ENCODE measurements around the gene TKTL1. TPM values are rescaled to one million over a fixed set of nuclear protein-coding genes. Genes with fewer than 3 reads are reported as not detected.
A peak's percentile ranks its signal among the peaks of the same experiment; 100 is the strongest.

TKTL1 gene
- total and polyA plus RNA-seq, 2 experiments from 2014 or later = not detected

GRCh38 chrX:154376774-154377173, 81.2 kb downstream of the TKTL1 start (continued):
- TF ChIP-seq, protein P1, sequence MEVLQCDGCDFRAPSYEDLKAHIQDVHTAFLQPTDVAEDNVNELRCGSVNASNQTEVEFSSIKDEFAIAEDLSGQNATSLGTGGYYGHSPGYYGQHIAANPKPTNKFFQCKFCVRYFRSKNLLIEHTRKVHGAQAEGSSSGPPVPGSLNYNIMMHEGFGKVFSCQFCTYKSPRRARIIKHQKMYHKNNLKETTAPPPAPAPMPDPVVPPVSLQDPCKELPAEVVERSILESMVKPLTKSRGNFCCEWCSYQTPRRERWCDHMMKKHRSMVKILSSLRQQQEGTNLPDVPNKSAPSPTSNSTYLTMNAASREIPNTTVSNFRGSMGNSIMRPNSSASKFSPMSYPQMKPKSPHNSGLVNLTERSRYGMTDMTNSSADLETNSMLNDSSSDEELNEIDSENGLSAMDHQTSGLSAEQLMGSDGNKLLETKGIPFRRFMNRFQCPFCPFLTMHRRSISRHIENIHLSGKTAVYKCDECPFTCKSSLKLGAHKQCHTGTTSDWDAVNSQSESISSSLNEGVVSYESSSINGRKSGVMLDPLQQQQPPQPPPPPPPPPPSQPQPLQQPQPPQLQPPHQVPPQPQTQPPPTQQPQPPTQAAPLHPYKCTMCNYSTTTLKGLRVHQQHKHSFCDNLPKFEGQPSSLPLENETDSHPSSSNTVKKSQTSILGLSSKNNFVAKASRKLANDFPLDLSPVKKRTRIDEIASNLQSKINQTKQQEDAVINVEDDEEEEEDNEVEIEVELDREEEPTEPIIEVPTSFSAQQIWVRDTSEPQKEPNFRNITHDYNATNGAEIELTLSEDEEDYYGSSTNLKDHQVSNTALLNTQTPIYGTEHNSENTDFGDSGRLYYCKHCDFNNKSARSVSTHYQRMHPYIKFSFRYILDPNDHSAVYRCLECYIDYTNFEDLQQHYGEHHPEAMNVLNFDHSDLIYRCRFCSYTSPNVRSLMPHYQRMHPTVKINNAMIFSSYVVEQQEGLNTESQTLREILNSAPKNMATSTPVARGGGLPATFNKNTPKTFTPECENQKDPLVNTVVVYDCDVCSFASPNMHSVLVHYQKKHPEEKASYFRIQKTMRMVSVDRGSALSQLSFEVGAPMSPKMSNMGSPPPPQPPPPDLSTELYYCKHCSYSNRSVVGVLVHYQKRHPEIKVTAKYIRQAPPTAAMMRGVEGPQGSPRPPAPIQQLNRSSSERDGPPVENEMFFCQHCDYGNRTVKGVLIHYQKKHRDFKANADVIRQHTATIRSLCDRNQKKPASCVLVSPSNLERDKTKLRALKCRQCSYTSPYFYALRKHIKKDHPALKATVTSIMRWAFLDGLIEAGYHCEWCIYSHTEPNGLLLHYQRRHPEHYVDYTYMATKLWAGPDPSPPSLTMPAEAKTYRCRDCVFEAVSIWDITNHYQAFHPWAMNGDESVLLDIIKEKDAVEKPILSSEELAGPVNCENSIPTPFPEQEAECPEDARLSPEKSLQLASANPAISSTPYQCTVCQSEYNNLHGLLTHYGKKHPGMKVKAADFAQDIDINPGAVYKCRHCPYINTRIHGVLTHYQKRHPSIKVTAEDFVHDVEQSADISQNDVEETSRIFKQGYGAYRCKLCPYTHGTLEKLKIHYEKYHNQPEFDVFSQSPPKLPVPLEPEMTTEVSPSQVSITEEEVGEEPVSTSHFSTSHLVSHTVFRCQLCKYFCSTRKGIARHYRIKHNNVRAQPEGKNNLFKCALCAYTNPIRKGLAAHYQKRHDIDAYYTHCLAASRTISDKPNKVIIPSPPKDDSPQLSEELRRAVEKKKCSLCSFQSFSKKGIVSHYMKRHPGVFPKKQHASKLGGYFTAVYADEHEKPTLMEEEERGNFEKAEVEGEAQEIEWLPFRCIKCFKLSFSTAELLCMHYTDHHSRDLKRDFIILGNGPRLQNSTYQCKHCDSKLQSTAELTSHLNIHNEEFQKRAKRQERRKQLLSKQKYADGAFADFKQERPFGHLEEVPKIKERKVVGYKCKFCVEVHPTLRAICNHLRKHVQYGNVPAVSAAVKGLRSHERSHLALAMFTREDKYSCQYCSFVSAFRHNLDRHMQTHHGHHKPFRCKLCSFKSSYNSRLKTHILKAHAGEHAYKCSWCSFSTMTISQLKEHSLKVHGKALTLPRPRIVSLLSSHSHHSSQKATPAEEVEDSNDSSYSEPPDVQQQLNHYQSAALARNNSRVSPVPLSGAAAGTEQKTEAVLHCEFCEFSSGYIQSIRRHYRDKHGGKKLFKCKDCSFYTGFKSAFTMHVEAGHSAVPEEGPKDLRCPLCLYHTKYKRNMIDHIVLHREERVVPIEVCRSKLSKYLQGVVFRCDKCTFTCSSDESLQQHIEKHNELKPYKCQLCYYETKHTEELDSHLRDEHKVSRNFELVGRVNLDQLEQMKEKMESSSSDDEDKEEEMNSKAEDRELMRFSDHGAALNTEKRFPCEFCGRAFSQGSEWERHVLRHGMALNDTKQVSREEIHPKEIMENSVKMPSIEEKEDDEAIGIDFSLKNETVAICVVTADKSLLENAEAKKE (CRISPR knock-in tag; IDR thresholded peaks at IDR 0.05) = no peak
- TF ChIP-seq STAT1 (IDR thresholded peaks at IDR 0.05; ENCODE audit: unreplicated experiment) (no peak), JUNB (IDR thresholded peaks at IDR 0.05; ENCODE audit: unreplicated experiment) (no peak)

DNA sequence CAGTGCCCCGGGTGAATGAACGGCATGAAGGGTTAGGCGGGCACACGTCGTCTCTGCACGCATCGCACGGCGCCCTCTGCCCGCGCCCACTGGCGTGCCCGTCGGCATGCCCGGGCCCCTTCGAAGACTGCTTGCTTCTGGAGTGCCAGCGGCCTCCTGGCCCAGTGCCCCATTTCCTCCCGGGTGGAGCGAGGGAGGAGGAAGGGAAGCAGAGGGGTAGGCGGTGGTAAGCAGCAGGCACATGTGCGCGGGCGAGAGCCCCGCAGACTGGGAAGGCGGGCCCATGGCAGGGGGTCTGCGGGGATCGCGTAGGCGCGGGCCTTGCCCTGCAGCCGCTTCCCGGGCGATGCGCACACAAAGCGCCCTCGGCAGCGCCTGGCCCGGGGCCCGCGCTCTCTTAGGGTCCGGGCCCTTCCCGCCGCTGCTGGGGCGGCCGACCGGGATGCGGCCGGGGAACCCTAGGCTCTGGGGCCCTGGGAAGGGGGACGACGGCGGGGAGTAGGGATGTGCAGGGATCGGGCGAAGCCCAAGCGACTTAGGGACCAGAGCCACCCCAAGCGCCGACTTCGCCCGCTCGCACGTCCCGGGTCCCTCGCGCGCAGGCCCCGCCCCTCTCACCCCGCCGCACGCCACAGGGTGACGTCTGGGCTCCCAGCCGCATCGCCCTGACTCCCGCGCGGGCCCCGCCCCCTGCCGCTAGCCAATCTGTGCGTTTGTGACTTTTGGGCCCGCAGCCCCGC, 82.6 kb downstream of the TKTL1 start:
- H3K4me3 Mint-ChIP-seq = peak overlapping the region; percentile 63
- H3K27ac Mint-ChIP-seq = no peak overlapping the region
- no peak overlapping the region for H3K27ac ChIP-seq (ENCODE audit: low read depth)
- TF ChIP-seq JUNB (IDR thresholded peaks at IDR 0.05; ENCODE audit: unreplicated experiment) (no peak), ZNF114 (CRISPR knock-in tag; IDR thresholded peaks at IDR 0.05) (no peak), CREB1 (CRISPR knock-in tag; IDR thresholded peaks at IDR 0.05; ENCODE audit: low read depth) (0 out of 2 replicates have a peak, but pooled peaks have one; percentile 22), POLR2AphosphoS5 (IDR thresholded peaks at IDR 0.05; ENCODE audit: low read depth) (peak; percentile 57; the same call in 1 of the 2 replicates)
- TF ChIP-seq, protein P2, sequence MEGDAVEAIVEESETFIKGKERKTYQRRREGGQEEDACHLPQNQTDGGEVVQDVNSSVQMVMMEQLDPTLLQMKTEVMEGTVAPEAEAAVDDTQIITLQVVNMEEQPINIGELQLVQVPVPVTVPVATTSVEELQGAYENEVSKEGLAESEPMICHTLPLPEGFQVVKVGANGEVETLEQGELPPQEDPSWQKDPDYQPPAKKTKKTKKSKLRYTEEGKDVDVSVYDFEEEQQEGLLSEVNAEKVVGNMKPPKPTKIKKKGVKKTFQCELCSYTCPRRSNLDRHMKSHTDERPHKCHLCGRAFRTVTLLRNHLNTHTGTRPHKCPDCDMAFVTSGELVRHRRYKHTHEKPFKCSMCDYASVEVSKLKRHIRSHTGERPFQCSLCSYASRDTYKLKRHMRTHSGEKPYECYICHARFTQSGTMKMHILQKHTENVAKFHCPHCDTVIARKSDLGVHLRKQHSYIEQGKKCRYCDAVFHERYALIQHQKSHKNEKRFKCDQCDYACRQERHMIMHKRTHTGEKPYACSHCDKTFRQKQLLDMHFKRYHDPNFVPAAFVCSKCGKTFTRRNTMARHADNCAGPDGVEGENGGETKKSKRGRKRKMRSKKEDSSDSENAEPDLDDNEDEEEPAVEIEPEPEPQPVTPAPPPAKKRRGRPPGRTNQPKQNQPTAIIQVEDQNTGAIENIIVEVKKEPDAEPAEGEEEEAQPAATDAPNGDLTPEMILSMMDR (conservative IDR thresholded peaks at IDR 0.05; ENCODE audit: low read depth in 2 of 2) = no peak
- TF ChIP-seq, protein P3, sequence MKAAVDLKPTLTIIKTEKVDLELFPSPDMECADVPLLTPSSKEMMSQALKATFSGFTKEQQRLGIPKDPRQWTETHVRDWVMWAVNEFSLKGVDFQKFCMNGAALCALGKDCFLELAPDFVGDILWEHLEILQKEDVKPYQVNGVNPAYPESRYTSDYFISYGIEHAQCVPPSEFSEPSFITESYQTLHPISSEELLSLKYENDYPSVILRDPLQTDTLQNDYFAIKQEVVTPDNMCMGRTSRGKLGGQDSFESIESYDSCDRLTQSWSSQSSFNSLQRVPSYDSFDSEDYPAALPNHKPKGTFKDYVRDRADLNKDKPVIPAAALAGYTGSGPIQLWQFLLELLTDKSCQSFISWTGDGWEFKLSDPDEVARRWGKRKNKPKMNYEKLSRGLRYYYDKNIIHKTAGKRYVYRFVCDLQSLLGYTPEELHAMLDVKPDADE (IDR thresholded peaks at IDR 0.05) = 0 out of 2 replicates have a peak, but pooled peaks have one; percentile 33
- peaks cover 20% of the 10 kb centered on the region for H3K36me3 Mint-ChIP-seq (ENCODE audit: low read depth)
- H3K9me2 ChIP-seq (ENCODE audit: insufficient read depth) = no peaks in the 10 kb centered on the region
- ATAC-seq (peak; percentile 5), DNase-seq (ENCODE audit: low spot score) (peak; percentile 47)
- H3K4me3 ChIP-seq = peak overlapping the region; percentile 55
- H3K4me1 ChIP-seq (ENCODE audit: insufficient read depth) = peaks cover 4% of the 10 kb centered on the region; the same call in 1 of the 2 replicates
- H3K9me3 Mint-ChIP-seq = no peaks in the 10 kb centered on the region
- no peaks in the 10 kb centered on the region for H4K20me1 ChIP-seq (replicated peaks; ENCODE audit: insufficient read depth)
- no peak overlapping the region for H2AFZ ChIP-seq
- H3F3A ChIP-seq (replicated peaks; ENCODE audit: low read depth) = 0 out of 2 replicates have a peak, but pooled peaks cover 3% of the 10 kb centered on the region
- H3K4me2 ChIP-seq = peak overlapping the region; percentile 75
- peaks cover 10% of the 10 kb centered on the region for H3K27me3 Mint-ChIP-seq (ENCODE audit: insufficient read depth, low read depth, poor library complexity)
- H3K4me1 Mint-ChIP-seq = peaks cover 13% of the 10 kb centered on the region
- H3K27me3 ChIP-seq (ENCODE audit: insufficient read depth) = no peaks in the 10 kb centered on the region
- no peaks in the 10 kb centered on the region for H3K36me3 ChIP-seq (ENCODE audit: insufficient read depth)
- H3K79me2 ChIP-seq (replicated peaks; ENCODE audit: insufficient read depth) = peaks cover 11% of the 10 kb centered on the region
